ENCODE measurements around the gene GEMIN4.

The GEMIN4 gene

DNA sequence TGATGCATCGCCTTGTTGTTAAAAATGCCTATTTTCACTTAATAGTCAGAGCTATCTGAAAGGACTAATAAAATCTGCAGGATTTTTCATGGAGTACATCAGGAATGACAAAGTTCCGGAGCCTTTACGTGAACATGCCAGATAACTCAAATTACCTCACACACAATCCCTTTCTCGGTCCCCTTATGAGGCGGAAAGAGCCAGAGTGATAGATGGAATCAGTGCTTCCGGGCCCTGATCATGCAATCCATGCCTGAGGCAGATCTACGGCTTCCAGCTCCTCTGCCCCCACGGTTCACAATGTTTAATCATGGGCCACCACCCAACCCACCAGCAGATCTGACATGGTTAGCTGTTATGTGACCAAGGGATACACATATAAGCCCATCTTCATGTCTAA lies 54.4 kb downstream of the GEMIN4 start:
- no peak for DNase-seq

DNA sequence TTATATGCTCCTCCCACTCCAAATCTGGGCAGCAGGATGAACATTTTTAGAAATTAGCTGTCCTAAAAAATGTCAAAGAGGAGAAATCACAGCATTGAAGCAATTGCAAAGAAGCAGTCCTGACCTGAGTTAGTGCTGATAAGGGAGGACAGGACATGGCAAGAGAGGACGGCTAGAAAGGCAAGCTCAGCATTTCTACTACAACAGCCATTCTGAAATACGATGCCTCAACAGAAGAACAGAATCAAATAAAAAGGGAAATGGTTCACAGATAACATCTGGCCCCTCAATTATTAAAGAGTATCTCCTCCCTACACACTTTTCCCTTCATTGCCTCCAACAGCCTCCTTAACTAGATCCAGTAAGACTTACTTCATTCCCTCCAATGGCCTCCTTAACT lies 55.7 kb downstream of the GEMIN4 start:
- no peak for DNase-seq

Measured in stimulated activated naive CD4-positive, alpha-beta T cell (primary cell).